DND-41 (cell line): ENCODE measurements around the gene TH.

ENCODE experiments used
- CTCF ChIP-seq: IDR thresholded peaks from 2 replicates; pipeline ENCODE4 v1.5.1; 2012; ENCODE audit warnings: borderline replicate concordance, low read length, moderate library complexity, mild to moderate bottlenecking; ENCODE audit not compliant: poor library complexity, severe bottlenecking; ENCODE audit errors: extremely low read depth
- EZH2 ChIP-seq: IDR thresholded peaks from 3 replicates; pipeline ENCODE4 v1.6.1; 2012; ENCODE audit warnings: borderline replicate concordance, low read depth, mild to moderate bottlenecking, moderate library complexity, low read length, inconsistent platforms; ENCODE audit not compliant: severe bottlenecking

- no peak for TF ChIP-seq EZH2
- no peak for TF ChIP-seq CTCF
Observed at GRCh38 chr11:2209370-2209801, 37.8 kb upstream of the TH start.
